Fibroblast of skin of right quadriceps (primary cell): Measurements from ENCODE around the gene MYBPH.

Source experiments
- DNase-seq: peaks from one replicate; pipeline ENCODE4 v3.0.0-alpha.2; 2013

The MYBPH gene

GRCh38 chr1:203126866-203127665, 48.6 kb downstream of the MYBPH start:
- DNase-seq, result peak; percentile 31

DNA sequence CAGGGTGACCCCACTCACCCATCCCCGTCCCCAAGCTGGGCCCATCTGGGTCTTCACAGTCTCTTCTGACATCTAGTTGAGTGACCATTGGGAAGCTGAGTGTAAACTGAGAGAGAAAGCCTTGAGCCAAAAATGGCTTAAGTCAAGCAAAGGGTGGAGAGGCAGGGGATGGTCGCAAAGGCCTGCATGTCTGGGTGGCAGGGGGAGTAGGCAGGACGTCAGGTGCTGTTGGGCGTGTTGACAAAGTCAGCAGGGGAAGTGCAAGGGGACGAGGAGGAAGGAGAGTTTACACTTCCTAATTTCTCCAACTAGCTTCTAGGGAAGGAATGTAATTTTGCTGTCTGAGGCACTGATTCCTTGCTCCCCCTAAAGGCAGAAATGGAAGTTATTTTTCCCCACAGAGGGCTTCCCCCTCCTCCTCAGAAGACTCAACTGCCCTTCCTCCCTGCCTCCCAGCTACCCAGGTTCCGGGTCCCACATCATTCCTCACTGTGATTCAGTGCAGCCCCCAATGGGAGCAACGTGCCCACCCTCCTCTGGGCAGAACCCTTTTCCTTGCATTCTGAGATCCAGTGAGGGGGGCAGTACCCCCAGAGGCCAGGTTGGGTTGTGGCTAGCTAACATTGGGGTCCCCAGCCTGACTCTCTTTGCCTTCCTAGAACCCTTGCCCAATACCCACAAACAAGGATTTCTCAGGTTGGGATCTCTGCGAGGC, 49.3 kb downstream of the MYBPH start:
- DNase-seq, result peak; percentile 41

DNA sequence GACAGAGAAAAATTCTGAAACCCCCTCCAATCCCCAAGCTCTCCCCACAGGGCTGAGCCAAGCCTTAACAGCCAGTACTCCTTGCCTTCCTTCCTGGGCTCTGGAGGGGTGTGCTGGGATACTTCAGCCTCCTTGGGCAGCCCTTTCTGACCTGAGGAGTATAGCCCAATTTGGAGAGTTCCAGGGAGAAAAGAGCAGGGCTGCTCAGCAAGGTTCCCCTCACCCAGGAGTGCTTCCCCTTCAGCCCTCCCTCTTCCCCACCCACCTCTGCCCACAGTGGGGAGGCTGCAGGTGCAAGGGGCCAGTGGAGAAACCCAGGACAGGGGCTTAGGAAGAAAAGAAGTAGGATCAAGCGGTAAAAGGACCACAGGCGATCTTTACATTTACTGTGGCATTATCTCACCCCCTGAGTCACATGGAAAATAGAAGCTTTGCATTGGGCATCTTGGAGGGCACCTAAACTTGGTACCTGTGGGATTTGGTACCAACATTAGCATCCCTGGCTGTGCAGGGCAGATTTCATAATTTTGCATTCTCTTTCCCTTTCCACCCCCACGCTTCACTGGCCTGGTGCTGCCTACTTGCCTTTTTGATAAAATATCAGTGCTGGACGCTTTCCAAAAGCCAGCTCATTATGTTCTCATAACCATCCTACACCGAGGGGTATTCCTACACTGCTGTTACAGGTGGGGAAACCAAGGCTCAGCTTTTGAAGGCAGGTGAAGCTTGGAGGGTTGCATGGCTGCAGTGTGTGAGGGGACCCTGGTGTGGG, 50.9 kb downstream of the MYBPH start:
- peak; percentile 12 for DNase-seq

GRCh38 chr1:203124011-203124410, 51.6 kb downstream of the MYBPH start:
- DNase-seq, result no peak

GRCh38 chr1:203122159-203122558, 53.5 kb downstream of the MYBPH start:
- no peak for DNase-seq

DNA sequence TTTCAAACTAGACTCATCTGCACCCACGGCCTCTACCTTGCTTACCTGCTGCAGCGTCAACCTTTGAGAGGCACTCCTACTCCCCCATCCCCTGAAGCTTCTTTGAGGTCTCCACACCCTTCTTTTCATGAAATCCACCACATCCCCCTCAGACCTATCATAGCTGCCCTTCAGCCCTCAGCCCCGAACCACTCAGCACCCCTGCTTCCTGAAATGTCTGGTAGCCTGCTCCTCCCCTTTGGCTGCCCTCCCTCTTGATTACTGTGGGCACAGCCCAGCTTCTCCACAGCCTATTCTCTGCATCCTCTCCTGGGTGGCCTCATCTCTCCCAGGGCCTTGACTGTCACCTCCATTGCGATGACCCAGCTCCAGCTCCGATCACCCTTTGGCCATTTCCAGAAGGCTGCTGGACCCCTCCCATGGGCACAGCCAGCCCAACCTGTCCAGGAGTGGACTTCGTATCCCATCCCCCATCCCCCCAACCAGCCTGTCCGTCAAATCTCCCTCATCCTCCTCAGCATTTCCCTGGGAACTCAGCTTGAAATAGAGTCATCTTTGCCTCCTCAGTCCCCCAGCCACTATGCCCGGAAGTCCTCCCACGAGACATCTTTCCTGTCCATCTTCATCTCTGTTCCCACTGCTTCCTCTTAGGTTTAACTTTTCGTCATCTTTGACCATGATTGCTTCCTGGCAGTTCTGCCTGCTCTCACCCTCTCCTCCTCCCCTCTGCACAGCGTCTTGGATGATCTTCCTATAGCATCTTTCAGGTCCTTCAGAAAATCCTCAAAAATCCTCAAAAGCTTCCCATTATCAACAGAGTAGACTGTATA, 54.2 kb downstream of the MYBPH start:
- DNase-seq, result no peak

GRCh38 chr1:203120325-203121153, 55.1 kb downstream of the MYBPH start:
- DNase-seq, result no peak
